GM21381 (cell line): ENCODE results near the gene RPIA.
"Not testable (repeated sequence)": the region's sequence is repeated elsewhere in the genome, so short reads cannot be mapped to it uniquely, and the experiment has no call there.

ENCODE experiments used
- ATAC-seq: cut with Tn5 transposase; IDR thresholded peaks from one replicate; pipeline ENCODE4 v1.9.1; 2021; ENCODE audit warnings: mild to moderate bottlenecking, moderate library complexity; ENCODE audit not compliant: unreplicated experiment

The RPIA gene

DNA sequence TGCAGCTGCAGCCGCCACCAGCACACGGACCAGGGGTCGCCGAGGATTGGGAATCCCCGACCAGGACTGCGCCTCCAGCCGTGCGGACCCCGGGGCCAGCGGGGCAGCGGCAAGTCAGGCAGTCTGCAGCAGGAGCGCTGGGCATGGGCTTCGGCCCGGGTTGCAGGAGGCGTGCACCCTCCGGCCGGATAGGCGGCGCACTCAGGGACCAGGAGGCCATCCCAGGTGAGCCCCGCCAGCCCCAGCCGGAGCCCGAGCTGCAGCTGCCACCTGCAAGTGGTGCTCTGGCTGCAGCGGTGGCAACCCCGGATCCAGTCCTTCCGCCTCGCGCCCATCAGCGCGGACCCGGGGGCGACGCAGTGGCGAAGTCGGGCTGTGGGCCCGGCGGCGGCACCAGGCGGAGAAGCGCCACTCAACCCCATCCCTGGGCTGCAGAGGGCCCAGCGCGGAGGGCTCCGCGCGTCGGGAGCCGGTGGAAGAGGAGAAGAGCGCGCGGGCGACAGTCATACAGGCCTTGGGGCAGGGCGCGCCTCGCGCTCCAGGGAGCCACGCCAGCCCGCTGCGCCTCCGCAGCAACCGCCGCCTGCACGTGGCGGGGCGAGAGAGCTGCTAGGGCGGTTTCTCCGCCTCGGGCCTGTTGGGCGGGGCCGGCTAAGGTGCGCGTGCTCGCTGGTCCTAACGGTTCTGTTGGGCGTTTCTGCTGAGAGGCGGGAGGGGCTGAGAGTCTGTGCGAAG is 73.8 kb downstream of the RPIA start:
- no peak for ATAC-seq

DNA sequence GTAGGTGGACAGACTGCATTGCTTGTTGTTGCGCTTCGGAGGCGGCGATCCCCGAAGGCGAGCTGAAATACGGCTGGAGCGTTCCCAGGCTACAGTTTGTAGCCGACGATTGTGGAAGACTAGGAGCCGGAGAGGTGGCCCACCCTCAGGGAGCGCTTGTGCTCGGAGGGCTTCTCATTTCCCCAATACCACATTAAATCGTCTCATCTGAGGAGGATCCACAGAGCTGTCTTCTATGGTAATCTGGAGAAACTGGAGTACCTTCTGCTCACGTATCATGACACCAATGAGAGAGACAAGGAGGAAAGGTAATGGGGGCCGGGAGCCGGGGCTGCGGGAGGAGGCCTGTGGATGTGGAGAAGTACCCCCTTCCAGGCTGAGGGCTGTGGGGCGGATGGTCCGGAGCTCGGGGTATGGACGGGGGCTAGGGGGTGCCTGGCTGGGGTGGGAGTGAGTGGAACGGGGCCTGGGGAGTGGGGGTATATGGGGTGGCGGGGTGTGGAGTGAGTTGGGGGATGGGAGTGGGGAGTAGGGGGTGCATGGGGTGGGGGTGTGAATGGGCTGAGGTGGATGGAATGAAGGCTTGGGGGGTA is 74.5 kb downstream of the RPIA start:
- not testable (repeated sequence) for ATAC-seq

DNA sequence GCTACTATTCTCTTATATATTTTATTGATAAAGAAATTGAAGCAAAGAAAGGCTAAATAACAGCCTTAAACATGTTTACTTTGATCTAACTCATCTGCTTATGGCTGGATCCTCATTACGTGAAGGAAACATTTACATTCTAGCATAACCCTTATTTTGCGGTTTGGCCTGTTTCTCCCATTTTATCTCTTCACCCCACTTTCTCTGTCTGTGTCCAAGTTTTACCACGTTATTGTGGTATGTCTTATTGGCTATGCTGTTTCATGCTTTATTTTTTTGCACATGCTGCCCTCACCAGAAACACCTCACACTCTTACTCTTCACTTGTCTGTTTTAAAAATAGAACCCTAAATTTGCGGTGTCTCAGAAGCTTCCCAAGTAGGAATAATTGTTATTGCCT is 78.5 kb downstream of the RPIA start:
- ATAC-seq = no peak

DNA sequence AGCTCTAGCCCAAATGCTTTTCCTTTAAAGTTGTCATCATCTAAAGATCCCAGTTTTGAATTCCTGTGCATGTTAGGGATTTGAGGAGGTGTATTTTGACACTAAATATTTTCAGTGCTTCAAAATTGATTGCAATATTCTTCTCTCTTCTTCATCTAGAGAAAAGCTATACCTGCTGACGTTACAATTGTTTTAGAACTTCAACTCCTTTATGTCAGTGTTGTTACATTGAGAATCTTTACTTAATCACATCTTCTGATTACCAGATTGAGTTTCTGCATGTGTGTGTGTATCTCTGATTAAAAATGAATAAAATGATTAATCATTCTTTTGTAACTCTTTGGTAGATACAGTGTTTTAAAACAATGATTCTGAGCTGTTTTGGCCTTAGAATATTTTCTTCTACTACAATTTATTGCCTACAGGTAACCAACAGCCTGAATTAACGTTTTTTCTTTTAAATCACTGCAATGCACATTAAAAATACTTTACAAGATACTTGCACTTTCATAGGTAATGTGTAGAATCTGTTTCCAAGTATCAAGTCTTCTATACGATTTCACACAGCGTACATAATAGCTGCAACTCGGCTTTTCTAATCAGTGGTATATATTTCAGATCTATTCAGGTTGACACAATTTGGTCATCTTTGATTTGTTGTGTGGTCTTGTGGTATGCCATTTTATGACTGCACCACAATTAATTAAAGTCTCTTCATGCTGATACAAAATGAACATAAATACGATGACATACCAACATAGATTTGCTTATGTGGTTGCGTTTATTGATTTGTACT is 82.0 kb downstream of the RPIA start:
- ATAC-seq = not testable (repeated sequence)

DNA sequence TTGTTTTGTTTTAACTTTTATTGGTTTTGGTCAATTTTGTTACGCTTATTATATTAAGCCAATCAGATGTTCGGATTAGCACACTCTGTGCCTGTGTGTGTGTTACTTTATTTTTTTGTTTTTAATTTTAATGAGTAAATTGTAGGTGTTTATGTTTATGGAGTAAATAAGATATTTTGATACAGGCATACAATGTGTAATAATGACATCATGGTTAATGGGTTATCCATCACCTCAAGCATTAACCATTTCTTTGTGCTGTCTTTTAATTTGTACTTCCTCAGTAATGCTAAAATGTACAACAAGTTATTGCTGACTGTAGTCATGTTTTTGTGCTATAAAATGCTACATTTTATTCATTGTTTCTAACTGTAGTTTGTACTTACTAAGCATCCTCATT is 97.7 kb downstream of the RPIA start:
- not testable (repeated sequence) for ATAC-seq

DNA sequence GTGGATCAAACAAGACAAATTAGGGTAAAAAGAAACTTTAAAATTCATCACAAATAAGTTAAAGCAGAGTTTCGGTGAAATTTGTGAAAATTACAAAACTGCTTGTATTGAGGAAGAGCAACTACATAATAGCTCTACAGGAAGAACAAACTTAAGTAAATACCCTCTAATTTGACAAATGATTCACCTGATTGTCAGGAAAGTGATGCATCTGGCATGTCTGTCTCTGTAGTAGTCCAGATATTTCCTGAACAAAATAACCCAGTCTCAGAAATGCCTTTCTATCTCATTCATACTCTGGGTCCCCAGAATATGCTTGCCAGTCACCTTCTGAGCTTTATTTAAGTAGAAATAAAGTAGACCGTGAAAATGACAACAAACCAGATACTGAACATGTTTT is 104.5 kb downstream of the RPIA start:
- not testable (repeated sequence) for ATAC-seq

DNA sequence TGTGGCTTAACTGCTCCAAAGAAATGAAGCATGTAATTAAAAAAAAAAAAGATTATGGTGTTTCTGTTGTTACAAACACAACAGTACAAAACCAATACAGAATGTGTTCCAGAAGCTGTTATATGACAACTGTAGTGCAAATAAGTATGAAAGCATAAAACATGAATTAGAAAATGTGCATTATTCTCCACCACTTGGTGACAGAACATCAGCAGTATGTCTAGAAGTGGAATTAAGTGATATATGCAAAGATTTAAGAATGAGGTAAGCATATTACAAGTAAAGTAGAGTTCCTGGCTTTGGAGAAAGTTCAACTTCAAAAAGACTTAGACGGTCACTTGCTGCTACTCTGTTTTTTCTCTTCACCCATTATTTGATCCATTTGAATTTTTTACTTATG is 105.0 kb downstream of the RPIA start:
- ATAC-seq = not testable (repeated sequence)

DNA sequence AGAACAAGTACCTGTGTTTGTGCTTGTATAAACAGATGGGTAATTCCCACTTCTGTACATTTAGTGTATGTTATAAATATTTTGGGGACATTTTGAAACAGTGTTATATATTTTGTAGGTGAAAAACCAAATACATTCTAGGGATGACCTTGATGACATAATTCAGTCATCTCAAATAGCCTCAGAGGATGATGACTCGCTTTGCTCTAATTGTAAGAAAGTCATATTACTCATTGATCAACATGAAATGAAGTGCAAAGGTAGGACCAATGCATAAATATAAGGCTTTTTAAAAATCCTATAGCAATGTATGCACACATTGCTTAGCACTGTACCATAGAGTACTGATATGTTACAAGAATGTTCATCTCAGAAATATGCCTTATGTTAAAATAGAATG is 105.7 kb downstream of the RPIA start:
- ATAC-seq = not testable (repeated sequence)
